Gastroesophageal sphincter (tissue), 4 donors: ENCODE data around the gene TGFA. TPM values are rescaled to one million over a fixed set of nuclear protein-coding genes. Genes with fewer than 3 reads are reported as not detected.

Experiments
- ATAC-seq: fragments of 150-250 bp; one replicate; pipeline ENCODE4 v1.9.1; 2016; ENCODE audit warnings: mild to moderate bottlenecking, moderate library complexity
- H3K27ac ChIP-seq, 4 donors: fragments of 200-600 bp; sonication (generic) in 3 of 4; 1 replicate in 3 of 4; 2 replicates in 1 of 4; pipeline ENCODE4 v1.5.1; 2016 to 2019
- H3K27me3 ChIP-seq: fragments of 200-600 bp; sonication (generic); one replicate; pipeline ENCODE4 v1.5.1; 2019
- H3K36me3 ChIP-seq, 2 donors: fragments of 200-600 bp; sonication (generic); one replicate each; pipeline ENCODE4 v1.5.1; 2019; ENCODE audit warnings: control low read depth in 1 of 2
- H3K4me1 ChIP-seq, 3 donors: fragments of 200-600 bp; sonication (generic); 1 replicate in 2 of 3; 2 replicates in 1 of 3; pipeline ENCODE4 v1.5.1; 2016 to 2019; ENCODE audit warnings: control low read depth in 2 of 3
- H3K4me3 ChIP-seq, 2 donors: fragments of 200-600 bp; sonication (generic); one replicate each; pipeline ENCODE4 v1.5.1; 2019; ENCODE audit warnings: mild to moderate bottlenecking in 1 of 2, moderate library complexity in 1 of 2
- H3K9me3 ChIP-seq, 3 donors: fragments of 200-600 bp; sonication (generic); one replicate each; pipeline ENCODE4 v1.5.1; 2017 to 2019; ENCODE audit warnings: control low read depth in 2 of 3
- EP300 ChIP-seq: sonication (generic); formaldehyde crosslinking; IDR thresholded peaks from one replicate; pipeline ENCODE4 v1.6.1; 2017; ENCODE audit warnings: antibody characterized with exemption, mild to moderate bottlenecking
- POLR2A ChIP-seq, 2 donors: fragments of 450-650 bp; IDR thresholded peaks; one replicate each; pipeline ENCODE4 v1.6.1; 2017; ENCODE audit warnings: antibody characterized with exemption in 2 of 2, mild to moderate bottlenecking in 2 of 2, moderate library complexity in 1 of 2
- POLR2AphosphoS5 ChIP-seq: sonication (generic); formaldehyde crosslinking; IDR thresholded peaks from one replicate; pipeline ENCODE4 v1.6.1; 2017; ENCODE audit warnings: antibody characterized with exemption
- WGBS, 2 donors: methylation state at CpG; one replicate each; pipeline ENCODE4 v1.1.5; 2018; ENCODE audit warnings: low coverage in 1 of 2; 5-methylcytosine and 5-hydroxymethylcytosine counted together
- total RNA-seq, 4 donors: library from RNA; depleted of rRNA; stranded (reverse); fragments of >200 nt; gene quantifications; one replicate each; pipeline ENCODE4 v1.1.0, GENCODE V29; 2016
- TF ChIP-seq, protein P1 (sequence below), 4 experiments: fragments of 200-600 bp in 2 of 4; fragments of 450-650 bp in 2 of 4; sonication (generic) in 1 of 4; IDR thresholded peaks; one replicate each; pipeline ENCODE4 v1.5.1; 2017 to 2019; ENCODE audit warnings: antibody characterized with exemption in 4 of 4, mild to moderate bottlenecking in 2 of 4, moderate library complexity in 2 of 4

The TGFA gene
- total RNA-seq, 4 donors from 2014 or later, result 0.31 to 5.0 (median 1.6) TPM

- H3K27ac ChIP-seq, result no peak overlapping the region
- H3K27me3 ChIP-seq, result peaks cover 5% of the 10 kb centered on the region
- no peak for ATAC-seq
- H3K4me3 ChIP-seq, result no peak overlapping the region
- H3K4me1 ChIP-seq, result no peaks in the 10 kb centered on the region
- peaks cover 0 to 22% (median 0%) of the 10 kb centered on the region in 3 donors for H3K9me3 ChIP-seq
- H3K36me3 ChIP-seq, result no peaks in the 10 kb centered on the region
- TF ChIP-seq, protein P1, sequence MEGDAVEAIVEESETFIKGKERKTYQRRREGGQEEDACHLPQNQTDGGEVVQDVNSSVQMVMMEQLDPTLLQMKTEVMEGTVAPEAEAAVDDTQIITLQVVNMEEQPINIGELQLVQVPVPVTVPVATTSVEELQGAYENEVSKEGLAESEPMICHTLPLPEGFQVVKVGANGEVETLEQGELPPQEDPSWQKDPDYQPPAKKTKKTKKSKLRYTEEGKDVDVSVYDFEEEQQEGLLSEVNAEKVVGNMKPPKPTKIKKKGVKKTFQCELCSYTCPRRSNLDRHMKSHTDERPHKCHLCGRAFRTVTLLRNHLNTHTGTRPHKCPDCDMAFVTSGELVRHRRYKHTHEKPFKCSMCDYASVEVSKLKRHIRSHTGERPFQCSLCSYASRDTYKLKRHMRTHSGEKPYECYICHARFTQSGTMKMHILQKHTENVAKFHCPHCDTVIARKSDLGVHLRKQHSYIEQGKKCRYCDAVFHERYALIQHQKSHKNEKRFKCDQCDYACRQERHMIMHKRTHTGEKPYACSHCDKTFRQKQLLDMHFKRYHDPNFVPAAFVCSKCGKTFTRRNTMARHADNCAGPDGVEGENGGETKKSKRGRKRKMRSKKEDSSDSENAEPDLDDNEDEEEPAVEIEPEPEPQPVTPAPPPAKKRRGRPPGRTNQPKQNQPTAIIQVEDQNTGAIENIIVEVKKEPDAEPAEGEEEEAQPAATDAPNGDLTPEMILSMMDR (IDR thresholded peaks at IDR 0.05), result no peak
- no peak for TF ChIP-seq POLR2AphosphoS5
- no peak for TF ChIP-seq EP300
- TF ChIP-seq POLR2A (IDR thresholded peaks at IDR 0.05), result no peak
- 63 to 69% methylated on average over 1 of the region's 1 CpG for WGBS, 2 donors
Measured at GRCh38 chr2:70537840-70538239, 15.8 kb downstream of the TGFA start.

DNA sequence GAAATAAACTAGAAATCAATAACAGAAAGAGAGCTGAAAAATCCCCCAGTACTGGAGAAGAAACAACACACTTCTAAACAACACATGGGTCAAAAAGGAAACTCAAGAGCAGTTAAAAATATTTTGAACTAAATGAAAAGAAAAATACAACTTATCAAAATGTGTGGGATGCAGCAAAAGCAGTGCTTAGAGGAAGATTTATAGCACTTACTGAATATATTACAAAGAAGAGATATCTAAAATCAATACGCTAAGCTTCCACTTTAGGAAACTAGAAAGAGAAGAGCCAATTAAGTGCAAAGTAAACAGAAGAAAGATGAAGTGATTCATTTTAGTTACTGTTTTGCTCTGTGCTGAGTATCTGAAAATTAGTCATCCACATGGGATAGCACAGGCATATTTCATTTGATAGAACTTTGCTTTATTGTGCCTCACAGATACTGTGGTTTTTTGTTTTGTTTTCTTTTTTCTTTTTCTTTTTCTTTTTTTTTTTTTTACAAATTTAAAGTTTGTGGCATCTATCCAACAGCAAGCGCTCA is 17.0 kb downstream of the TGFA start:
- no peaks in the 10 kb centered on the region for H3K27me3 ChIP-seq
- WGBS, 2 donors, result 95 to 97% methylated on average over 2 of the region's 2 CpGs
- no peak for TF ChIP-seq POLR2A (IDR thresholded peaks at IDR 0.05)
- no peak for TF ChIP-seq POLR2AphosphoS5
- TF ChIP-seq EP300, result no peak
- TF ChIP-seq, protein P1 (IDR thresholded peaks at IDR 0.05), result no peak
- H3K27ac ChIP-seq, result no peak overlapping the region
- H3K36me3 ChIP-seq, result no peaks in the 10 kb centered on the region
- no peak overlapping the region for H3K4me3 ChIP-seq
- no peak for ATAC-seq
- no peaks in the 10 kb centered on the region for H3K4me1 ChIP-seq
- peaks cover 0 to 22% (median 0%) of the 10 kb centered on the region in 3 donors for H3K9me3 ChIP-seq

GRCh38 chr2:70535573-70535972 is 18.1 kb downstream of the TGFA start:
- TF ChIP-seq EP300 (no peak), POLR2A (IDR thresholded peaks at IDR 0.05) (no peak), POLR2AphosphoS5 (no peak)
- TF ChIP-seq, protein P1 (IDR thresholded peaks at IDR 0.05), result no peak
- no peak for ATAC-seq
- Histone ChIP-seq H3K4me1 (no peaks in the 10 kb centered on the region), H3K36me3 (no peaks in the 10 kb centered on the region), H3K27me3 (no peaks in the 10 kb centered on the region), H3K27ac (no peak overlapping the region), H3K9me3 (peaks cover 0 to 22% (median 0%) of the 10 kb centered on the region in 3 donors), H3K4me3 (no peak overlapping the region)
- 19 to 75% methylated on average over 2 of the region's 2 CpGs for WGBS, 2 donors

- Histone ChIP-seq H3K36me3 (no peaks in the 10 kb centered on the region), H3K4me3 (no peak overlapping the region), H3K9me3 (peaks cover 0 to 22% (median 0%) of the 10 kb centered on the region in 3 donors), H3K27me3 (no peaks in the 10 kb centered on the region), H3K4me1 (no peaks in the 10 kb centered on the region), H3K27ac (no peak overlapping the region)
- TF ChIP-seq POLR2A (IDR thresholded peaks at IDR 0.05) (no peak), EP300 (no peak), POLR2AphosphoS5 (no peak)
- TF ChIP-seq, protein P1 (IDR thresholded peaks at IDR 0.05), result no peak
- no peak for ATAC-seq
- 64 to 71% methylated on average over 4 of the region's 4 CpGs for WGBS, 2 donors
Measured at GRCh38 chr2:70534183-70534836, 19.3 kb downstream of the TGFA start.
